Erythroblast (primary cell): ENCODE results near the gene TP53I3.

ENCODE experiments used
- DNase-seq, 2 experiments: peaks; one replicate each; lab custom pipeline; 2025; lab: John Stamatoyannopoulos, UW
- GATA1 ChIP-seq: IDR thresholded peaks from 2 replicates; pipeline ENCODE4 v1.6.1; 2011; ENCODE audit warnings: low read depth, mild to moderate bottlenecking, control low read depth, low read length, moderate library complexity
- POLR2A ChIP-seq: IDR thresholded peaks from 2 replicates; pipeline ENCODE4 v1.6.1; 2011; ENCODE audit warnings: mild to moderate bottlenecking, low read length

TP53I3 gene

GRCh38 chr2:24085200-24085489 lies 511 bp upstream of the TP53I3 start:
- no peak for DNase-seq
- TF ChIP-seq GATA1: no peak
- no peak for TF ChIP-seq POLR2A

- DNase-seq: peak; percentile 93 to 97
- no peak for TF ChIP-seq GATA1
- TF ChIP-seq POLR2A: peak; percentile 71
These were observed 858 bp downstream of the TP53I3 start for GRCh38 chr2:24083567-24084385.

GRCh38 chr2:24082787-24083566 lies 1.7 kb downstream of the TP53I3 start:
- TF ChIP-seq POLR2A (no peak), GATA1 (no peak)
- DNase-seq: no peak

GRCh38 chr2:24080701-24081100 lies 3.9 kb downstream of the TP53I3 start:
- DNase-seq: no peak
- no peak for TF ChIP-seq GATA1
- TF ChIP-seq POLR2A: no peak

GRCh38 chr2:24077879-24078278 lies 6.8 kb downstream of the TP53I3 start:
- no peak for TF ChIP-seq GATA1
- TF ChIP-seq POLR2A: no peak
- no peak for DNase-seq

- DNase-seq: peak; percentile 49 to 60
- TF ChIP-seq POLR2A (peak; percentile 28), GATA1 (no peak)
These were observed 7.1 kb downstream of the TP53I3 start for GRCh38 chr2:24077535-24077877.

GRCh38 chr2:24076849-24077534 lies 7.6 kb downstream of the TP53I3 start:
- TF ChIP-seq GATA1: no peak
- peak; percentile 27 for TF ChIP-seq POLR2A
- DNase-seq: peak; percentile 65 to 68

GRCh38 chr2:24075915-24076848 lies 8.5 kb downstream of the TP53I3 start, which contains the start of gene SF3B6:
Gene SF3B6, minus strand, starts transcription at chr2:24076326. Its CDS starts 97 bp downstream, at chr2:24076229.
- TF ChIP-seq GATA1 (no peak), POLR2A (peak; percentile 90)
- peak; percentile 98 for DNase-seq

GRCh38 chr2:24075259-24075658 lies 9.4 kb downstream of the TP53I3 start:
- DNase-seq: no peak
- no peak for TF ChIP-seq POLR2A
- TF ChIP-seq GATA1: no peak

- TF ChIP-seq POLR2A (no peak), GATA1 (no peak)
- DNase-seq: no peak
These were observed 10.8 kb downstream of the TP53I3 start for GRCh38 chr2:24073816-24074215.

- TF ChIP-seq POLR2A: no peak
- no peak for TF ChIP-seq GATA1
These were observed 12.4 kb downstream of the TP53I3 start for GRCh38 chr2:24072259-24072658.

GRCh38 chr2:24065341-24065740 lies 19.3 kb downstream of the TP53I3 start:
- TF ChIP-seq POLR2A: no peak
- no peak for TF ChIP-seq GATA1
- DNase-seq: no peak

More at GRCh38 chr2:24072259-24072658, 12.4 kb downstream of the TP53I3 start:
- DNase-seq: no peak
